Effector memory CD8-positive, alpha-beta T cell (primary cell): Measurements from ENCODE around the gene PPP1R37.

Experiments
- ATAC-seq: fragments of 150-1000 bp; cut with Tn5 transposase; replicated peaks from 2 replicates; pipeline ENCODE4 v1.10.0; 2021; ENCODE audit warnings: mild to moderate bottlenecking, moderate library complexity
- DNase-seq, 3 experiments: peaks; one replicate each; pipeline ENCODE4 v3.0.0; 2021
- H3K27ac Mint-ChIP-seq, 2 donors: one replicate each; pipeline ENCODE4 v1.8.0; 2022; ENCODE audit warnings: mild to moderate bottlenecking in 2 of 2, mixed read lengths in 2 of 2, moderate library complexity in 2 of 2
- H3K27me3 Mint-ChIP-seq, 2 donors: one replicate each; pipeline ENCODE4 v1.8.0; 2022; ENCODE audit warnings: mixed read lengths in 2 of 2
- H3K36me3 Mint-ChIP-seq: one replicate; pipeline ENCODE4 v1.8.0; 2022; ENCODE audit warnings: mild to moderate bottlenecking, moderate library complexity, mixed read lengths; ENCODE audit not compliant: insufficient read depth
- H3K4me1 Mint-ChIP-seq, 2 donors: one replicate each; pipeline ENCODE4 v1.8.0; 2022; ENCODE audit warnings: low read depth in 2 of 2, mixed read lengths in 2 of 2
- H3K4me3 Mint-ChIP-seq, 2 donors: one replicate each; pipeline ENCODE4 v1.8.0; 2022; ENCODE audit warnings: mild to moderate bottlenecking in 2 of 2, mixed read lengths in 2 of 2, moderate library complexity in 2 of 2
- H3K9me3 Mint-ChIP-seq, 2 donors: one replicate each; pipeline ENCODE4 v1.8.0; 2022; ENCODE audit warnings: mixed read lengths in 2 of 2

Gene PPP1R37

GRCh38 chr19:45130888-45131615, 38.1 kb downstream of the PPP1R37 start:
- no peak overlapping the region for H3K4me3 Mint-ChIP-seq
- H3K36me3 Mint-ChIP-seq: peaks cover 3% of the 10 kb centered on the region
- H3K27ac Mint-ChIP-seq: peak overlapping the region in 1 of 2 donors; percentile 17
- no peak for ATAC-seq
- DNase-seq: no peak
- H3K9me3 Mint-ChIP-seq: no peaks in the 10 kb centered on the region
- H3K27me3 Mint-ChIP-seq: no peaks in the 10 kb centered on the region
- H3K4me1 Mint-ChIP-seq: peaks cover 9% of the 10 kb centered on the region in 2 donors

- Mint-ChIP-seq H3K36me3 (peaks cover 6% of the 10 kb centered on the region), H3K4me3 (no peak overlapping the region), H3K27me3 (no peaks in the 10 kb centered on the region), H3K4me1 (peaks cover 5 to 10% of the 10 kb centered on the region in 2 donors), H3K9me3 (no peaks in the 10 kb centered on the region), H3K27ac (peak overlapping the region in 1 of 2 donors; percentile 35)
- no peak for ATAC-seq
- no peak for DNase-seq
Measured at GRCh38 chr19:45133661-45134060, 40.7 kb downstream of the PPP1R37 start.

GRCh38 chr19:45135176-45135885, 42.4 kb downstream of the PPP1R37 start:
- DNase-seq: no peak
- Mint-ChIP-seq H3K4me3 (no peak overlapping the region), H3K27me3 (no peaks in the 10 kb centered on the region), H3K27ac (no peak overlapping the region), H3K36me3 (peaks cover 5% of the 10 kb centered on the region), H3K4me1 (peaks cover 5 to 10% of the 10 kb centered on the region in 2 donors), H3K9me3 (no peaks in the 10 kb centered on the region)
- ATAC-seq: no peak

- DNase-seq (no peak), ATAC-seq (no peak)
- peaks cover 5 to 11% of the 10 kb centered on the region in 2 donors for H3K4me1 Mint-ChIP-seq
- H3K27ac Mint-ChIP-seq: peak overlapping the region in 1 of 2 donors; percentile 24
- no peak overlapping the region for H3K4me3 Mint-ChIP-seq
- no peaks in the 10 kb centered on the region for H3K9me3 Mint-ChIP-seq
- no peaks in the 10 kb centered on the region for H3K27me3 Mint-ChIP-seq
- H3K36me3 Mint-ChIP-seq: peaks cover 8% of the 10 kb centered on the region
Measured at GRCh38 chr19:45136507-45137178, 43.7 kb downstream of the PPP1R37 start.

GRCh38 chr19:45137179-45137761, 44.3 kb downstream of the PPP1R37 start:
- ATAC-seq (no peak), DNase-seq (no peak)
- Mint-ChIP-seq H3K4me1 (peaks cover 5 to 12% of the 10 kb centered on the region in 2 donors), H3K36me3 (peaks cover 9% of the 10 kb centered on the region), H3K27ac (peak overlapping the region in 1 of 2 donors; percentile 24), H3K4me3 (no peak overlapping the region), H3K27me3 (no peaks in the 10 kb centered on the region), H3K9me3 (no peaks in the 10 kb centered on the region)

- Mint-ChIP-seq H3K27ac (no peak overlapping the region), H3K9me3 (no peaks in the 10 kb centered on the region), H3K4me3 (no peak overlapping the region), H3K4me1 (peaks cover 10 to 14% of the 10 kb centered on the region in 2 donors), H3K36me3 (peaks cover 9% of the 10 kb centered on the region), H3K27me3 (no peaks in the 10 kb centered on the region)
- no peak for DNase-seq
- no peak for ATAC-seq
Measured at GRCh38 chr19:45138303-45138751, 45.3 kb downstream of the PPP1R37 start.

GRCh38 chr19:45139286-45140143, 46.5 kb downstream of the PPP1R37 start:
- Mint-ChIP-seq H3K27ac (no peak overlapping the region), H3K27me3 (no peaks in the 10 kb centered on the region), H3K9me3 (no peaks in the 10 kb centered on the region), H3K36me3 (peaks cover 13% of the 10 kb centered on the region), H3K4me3 (no peak overlapping the region), H3K4me1 (peaks cover 10 to 11% of the 10 kb centered on the region in 2 donors)
- DNase-seq (no peak), ATAC-seq (no peak)

GRCh38 chr19:45140144-45140503, 47.1 kb downstream of the PPP1R37 start:
- H3K9me3 Mint-ChIP-seq: no peaks in the 10 kb centered on the region
- peaks cover 13% of the 10 kb centered on the region for H3K36me3 Mint-ChIP-seq
- ATAC-seq (no peak), DNase-seq (no peak)
- no peak overlapping the region for H3K4me3 Mint-ChIP-seq
- H3K4me1 Mint-ChIP-seq: peaks cover 10 to 11% of the 10 kb centered on the region in 2 donors
- H3K27me3 Mint-ChIP-seq: no peaks in the 10 kb centered on the region
- H3K27ac Mint-ChIP-seq: no peak overlapping the region

- Mint-ChIP-seq H3K27ac (no peak overlapping the region), H3K27me3 (no peaks in the 10 kb centered on the region), H3K9me3 (no peaks in the 10 kb centered on the region), H3K4me3 (no peak overlapping the region), H3K36me3 (peaks cover 13% of the 10 kb centered on the region), H3K4me1 (peaks cover 10 to 11% of the 10 kb centered on the region in 2 donors)
- ATAC-seq (no peak), DNase-seq (no peak)
Measured at GRCh38 chr19:45140533-45140932, 47.6 kb downstream of the PPP1R37 start.

- peaks cover 10 to 11% of the 10 kb centered on the region in 2 donors for H3K4me1 Mint-ChIP-seq
- H3K4me3 Mint-ChIP-seq: no peak overlapping the region
- H3K27me3 Mint-ChIP-seq: no peaks in the 10 kb centered on the region
- no peak for ATAC-seq
- no peak overlapping the region for H3K27ac Mint-ChIP-seq
- no peaks in the 10 kb centered on the region for H3K9me3 Mint-ChIP-seq
- DNase-seq: no peak
- peaks cover 13% of the 10 kb centered on the region for H3K36me3 Mint-ChIP-seq
Measured at GRCh38 chr19:45141203-45141900, 48.4 kb downstream of the PPP1R37 start.

GRCh38 chr19:45142016-45142725, 49.2 kb downstream of the PPP1R37 start:
- H3K27ac Mint-ChIP-seq: peak overlapping the region in 1 of 2 donors; percentile 86
- no peak for DNase-seq
- H3K9me3 Mint-ChIP-seq: no peaks in the 10 kb centered on the region
- H3K36me3 Mint-ChIP-seq: peaks cover 13% of the 10 kb centered on the region
- peaks cover 8 to 10% of the 10 kb centered on the region in 2 donors for H3K4me1 Mint-ChIP-seq
- no peak for ATAC-seq
- no peaks in the 10 kb centered on the region for H3K27me3 Mint-ChIP-seq
- H3K4me3 Mint-ChIP-seq: no peak overlapping the region

- peaks cover 10% of the 10 kb centered on the region for H3K36me3 Mint-ChIP-seq
- H3K4me1 Mint-ChIP-seq: peaks cover 6 to 10% of the 10 kb centered on the region in 2 donors
- ATAC-seq (no peak), DNase-seq (no peak)
- H3K4me3 Mint-ChIP-seq: no peak overlapping the region
- no peaks in the 10 kb centered on the region for H3K27me3 Mint-ChIP-seq
- no peaks in the 10 kb centered on the region for H3K9me3 Mint-ChIP-seq
- H3K27ac Mint-ChIP-seq: peak overlapping the region in 1 of 2 donors; percentile 86
Measured at GRCh38 chr19:45142726-45143110, 49.7 kb downstream of the PPP1R37 start.
